GM19324 (cell line): ENCODE results near the gene DUOXA2.
"Not testable (repeated sequence)": the region's sequence is repeated elsewhere in the genome, so short reads cannot be mapped to it uniquely, and the experiment has no call there.

Experiments used
- ATAC-seq: cut with Tn5 transposase; IDR thresholded peaks from one replicate; pipeline ENCODE4 v1.9.1; 2021; ENCODE audit warnings: mild to moderate bottlenecking, moderate library complexity; ENCODE audit not compliant: unreplicated experiment, low FRiP score

DUOXA2 gene

GRCh38 chr15:45114076-45114750, at the start of gene DUOXA2, which contains the start of gene DUOX2:
DUOXA2 (plus strand) TSS chr15:45114326; CDS start chr15:45114606, 280 bp downstream.
DUOX2 (minus strand) TSS chr15:45114172; CDS start chr15:45113411, 761 bp downstream.
- ATAC-seq = no peak

GRCh38 chr15:45064386-45064785, 49.7 kb upstream of the DUOXA2 start:
- no peak for ATAC-seq

- not testable (repeated sequence) for ATAC-seq
These were observed 44.2 kb upstream of the DUOXA2 start for GRCh38 chr15:45069942-45070360.

GRCh38 chr15:45073602-45074001, 40.5 kb upstream of the DUOXA2 start:
- not testable (repeated sequence) for ATAC-seq

GRCh38 chr15:45075440-45076320, 38.4 kb upstream of the DUOXA2 start:
- ATAC-seq = not testable (repeated sequence)

GRCh38 chr15:45077391-45077790, 36.7 kb upstream of the DUOXA2 start:
- not testable (repeated sequence) for ATAC-seq

- ATAC-seq = not testable (repeated sequence)
These were observed 34.9 kb upstream of the DUOXA2 start for GRCh38 chr15:45079201-45079600.

- ATAC-seq = not testable (repeated sequence)
These were observed 34.4 kb upstream of the DUOXA2 start for GRCh38 chr15:45079628-45080246.

- ATAC-seq = not testable (repeated sequence)
These were observed 33.5 kb upstream of the DUOXA2 start for GRCh38 chr15:45080593-45080992.

- ATAC-seq = not testable (repeated sequence)
These were observed 31.7 kb upstream of the DUOXA2 start for GRCh38 chr15:45082412-45082811.

- ATAC-seq = no peak
These were observed 30.9 kb upstream of the DUOXA2 start for GRCh38 chr15:45083223-45083622.

- ATAC-seq = no peak
These were observed 30.0 kb upstream of the DUOXA2 start for GRCh38 chr15:45084163-45084562.

GRCh38 chr15:45087513-45087912, 26.6 kb upstream of the DUOXA2 start:
- no peak for ATAC-seq

- ATAC-seq = no peak
These were observed 25.1 kb upstream of the DUOXA2 start for GRCh38 chr15:45088801-45089711.

GRCh38 chr15:45089712-45090373, 24.3 kb upstream of the DUOXA2 start:
- no peak for ATAC-seq

- no peak for ATAC-seq
These were observed 23.0 kb upstream of the DUOXA2 start for GRCh38 chr15:45091161-45091560.

- no peak for ATAC-seq
These were observed 22.6 kb upstream of the DUOXA2 start for GRCh38 chr15:45091576-45091975.

- ATAC-seq = no peak
These were observed 21.1 kb upstream of the DUOXA2 start for GRCh38 chr15:45093013-45093412.

- ATAC-seq = no peak
These were observed 20.3 kb upstream of the DUOXA2 start for GRCh38 chr15:45093622-45094357.
